NCI-H446 treated with DMSO at 0.1 percent for 48 hours (cell line): Measurements from ENCODE around the gene NKD1.

ENCODE experiments used
- DNase-seq: peaks from one replicate; lab custom pipeline; 2025; lab: John Stamatoyannopoulos, UW

The NKD1 gene

DNA sequence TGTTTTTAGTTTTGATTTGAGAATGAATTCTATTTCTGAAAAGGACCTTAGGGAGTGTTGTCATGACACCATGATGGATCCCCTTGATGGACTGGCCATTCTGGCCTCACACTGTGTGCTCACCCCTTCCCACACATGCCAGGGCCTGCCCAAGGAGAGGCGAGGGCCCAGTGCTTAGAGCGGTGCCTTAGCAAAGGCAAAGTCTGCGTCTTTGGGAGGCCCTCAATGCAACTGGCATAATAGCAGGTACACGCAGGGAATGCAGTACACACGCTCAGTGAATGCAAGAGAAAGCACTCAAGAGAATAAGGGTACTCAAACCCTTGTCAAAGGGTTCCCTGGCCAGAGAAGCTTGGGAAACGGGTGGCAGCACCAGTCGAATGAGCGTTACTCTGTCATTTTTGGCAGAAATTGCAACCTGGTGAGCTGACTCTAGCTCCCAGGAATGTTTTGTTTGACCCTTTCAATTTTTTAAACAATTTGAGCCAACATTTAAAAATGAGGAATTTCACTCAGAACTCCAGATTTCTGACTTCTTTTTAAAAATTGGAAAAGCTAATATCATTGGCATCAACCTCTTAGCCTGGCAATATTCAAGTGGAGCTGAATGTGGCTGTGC, 32.1 kb downstream of the NKD1 start:
- no peak for DNase-seq

DNA sequence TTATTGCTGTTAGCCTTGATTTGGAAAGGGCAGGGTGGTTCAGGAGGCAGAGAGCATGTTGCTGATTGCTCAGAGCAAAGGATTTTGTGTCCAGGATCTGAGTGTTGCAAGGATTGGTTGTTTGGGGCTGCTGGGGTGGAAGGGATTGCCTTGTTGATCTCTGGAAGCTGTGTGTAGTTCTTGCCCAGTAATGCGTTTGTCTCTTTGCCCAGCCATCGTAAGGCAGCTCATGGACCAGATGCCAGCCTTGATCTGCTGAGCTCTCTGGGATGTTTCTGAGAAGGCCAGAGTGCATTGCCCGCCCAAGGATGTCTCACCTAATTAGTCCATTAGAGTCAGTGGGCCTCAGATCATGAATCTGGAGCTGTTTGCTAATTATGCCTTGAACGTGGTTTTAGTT, 33.6 kb downstream of the NKD1 start:
- peak; percentile 1 for DNase-seq

DNA sequence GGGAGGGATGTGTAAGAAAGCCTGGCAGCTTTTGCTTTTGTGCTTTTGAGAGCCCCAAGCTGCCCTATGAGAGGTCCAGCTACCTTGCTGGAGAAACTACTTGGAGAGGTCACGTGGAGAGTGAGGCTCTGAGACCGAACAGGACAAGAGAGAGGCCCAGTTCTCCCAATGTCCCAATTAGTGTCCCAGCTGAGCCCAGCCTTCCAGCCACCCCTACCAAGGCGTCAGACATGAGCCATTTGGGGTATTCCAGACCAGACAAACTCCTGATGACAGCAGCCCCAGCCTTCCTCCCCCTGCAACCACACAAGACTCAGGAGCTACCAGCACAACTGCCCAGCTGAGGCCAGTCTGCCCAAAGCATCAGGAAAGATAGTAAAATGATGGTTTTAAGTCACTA, 35.0 kb downstream of the NKD1 start:
- DNase-seq, result no peak

DNA sequence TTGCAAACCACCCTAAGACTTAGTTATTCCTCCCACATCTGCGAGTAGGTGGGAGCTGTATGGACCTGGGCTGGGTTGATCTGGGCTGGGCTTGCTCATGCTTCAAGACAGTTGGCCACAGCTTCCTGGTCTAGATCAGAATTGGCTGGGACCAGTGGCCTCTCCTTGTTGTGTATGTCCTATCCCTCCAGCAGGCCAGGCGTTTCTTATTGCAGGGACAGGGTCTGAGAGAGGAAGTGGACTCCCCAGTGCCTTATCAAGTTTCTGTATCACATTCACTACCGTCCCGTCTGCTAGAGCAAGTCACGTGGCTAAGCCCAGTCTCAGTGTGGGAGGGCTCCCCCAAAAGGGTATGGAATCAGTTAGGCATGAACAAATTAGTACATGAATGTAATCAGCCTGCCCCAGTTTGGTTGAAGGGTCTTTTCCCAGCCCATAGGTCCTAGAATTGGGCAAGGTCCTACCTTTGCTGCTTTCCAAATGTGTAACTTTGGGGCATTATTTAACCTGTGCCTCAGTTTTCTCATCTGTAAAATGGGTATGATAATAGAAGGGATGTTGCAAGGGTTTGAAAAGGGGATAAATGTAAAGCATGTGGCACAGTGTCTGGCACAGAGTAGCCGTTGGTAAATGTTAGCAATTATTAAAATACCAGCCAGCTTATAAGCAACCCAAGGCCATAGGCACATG, 36.0 kb downstream of the NKD1 start:
- DNase-seq, result no peak

DNA sequence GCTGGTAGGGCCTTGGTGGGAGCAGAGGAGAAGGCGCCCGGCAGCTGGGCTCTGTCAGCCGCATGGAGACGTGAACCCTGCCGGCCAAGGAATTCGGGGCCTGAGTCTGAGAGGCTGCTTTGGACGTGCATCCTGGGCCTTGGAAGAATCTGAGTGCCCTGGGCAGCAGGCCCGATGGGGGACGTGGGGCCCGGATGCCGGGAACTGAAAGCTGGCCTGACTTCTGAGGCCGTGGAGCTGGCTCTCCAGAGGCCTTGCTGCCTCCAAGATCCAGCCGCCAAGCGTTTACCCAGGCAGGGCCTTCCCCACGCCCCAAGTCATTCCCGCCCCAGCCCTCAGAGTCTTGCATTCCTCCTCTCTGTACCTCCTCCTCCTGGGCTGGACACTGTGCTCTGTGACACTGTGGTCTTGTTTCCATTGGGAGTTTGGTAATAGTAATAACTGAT, 37.2 kb downstream of the NKD1 start:
- DNase-seq, result no peak

DNA sequence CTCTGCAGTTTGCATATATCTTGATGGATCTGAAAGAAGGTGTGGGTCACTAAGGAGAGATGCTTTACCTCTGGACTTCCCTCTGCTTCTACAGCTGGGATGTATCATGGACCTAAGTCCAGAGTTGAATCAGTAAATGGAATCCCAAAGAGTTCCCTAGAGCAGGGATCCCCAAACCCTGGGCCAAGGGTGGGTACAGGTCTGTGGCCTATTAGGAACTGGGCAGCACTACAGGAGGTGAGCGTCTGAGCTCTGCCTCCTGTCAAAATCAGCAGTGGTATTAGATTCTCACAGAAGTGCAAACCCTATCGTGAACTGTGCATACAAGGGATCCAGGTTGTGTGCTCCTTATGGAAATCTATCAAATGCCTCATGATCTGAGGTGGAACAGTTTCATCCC, 39.3 kb downstream of the NKD1 start:
- DNase-seq, result no peak

DNA sequence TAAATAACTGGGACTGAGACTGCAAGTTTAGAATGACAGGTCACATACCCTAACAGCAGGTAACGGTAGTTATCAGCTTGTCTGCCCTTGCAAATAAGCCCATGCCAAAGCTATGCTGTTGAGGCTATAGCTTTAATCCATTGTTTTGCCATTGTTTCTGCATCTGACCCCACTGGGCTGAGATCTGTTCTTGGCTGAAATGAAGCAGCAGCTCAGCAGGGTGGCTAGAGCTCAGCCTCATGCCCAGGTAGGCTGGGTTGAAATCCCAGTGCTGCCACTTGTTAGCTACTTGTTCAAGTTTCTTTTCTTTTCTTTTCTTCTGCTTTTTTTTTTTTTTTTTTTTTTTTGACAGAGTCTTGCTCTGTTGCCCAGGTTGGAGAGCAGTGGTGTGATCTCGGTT, 40.1 kb downstream of the NKD1 start:
- no peak for DNase-seq

DNA sequence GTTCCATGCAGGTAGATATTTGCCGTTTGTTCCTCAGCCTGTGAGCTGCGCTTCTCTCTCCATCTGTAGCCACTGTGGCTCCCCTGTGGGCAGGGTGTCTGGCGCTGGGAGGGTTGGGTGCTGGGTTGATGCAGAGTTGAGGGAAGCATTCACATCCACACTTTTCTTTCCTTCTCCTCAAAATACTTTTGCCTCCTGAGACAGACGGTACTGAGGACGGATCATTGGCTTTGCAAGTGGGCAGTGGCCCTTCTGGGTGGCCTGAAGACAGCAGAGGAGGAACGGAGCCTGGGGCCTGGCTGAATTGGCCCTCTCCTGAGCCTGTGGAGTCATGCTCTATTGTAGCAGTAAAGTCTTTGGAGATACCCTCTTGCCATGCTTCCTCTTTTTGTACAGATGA, 43.0 kb downstream of the NKD1 start:
- no peak for DNase-seq

DNA sequence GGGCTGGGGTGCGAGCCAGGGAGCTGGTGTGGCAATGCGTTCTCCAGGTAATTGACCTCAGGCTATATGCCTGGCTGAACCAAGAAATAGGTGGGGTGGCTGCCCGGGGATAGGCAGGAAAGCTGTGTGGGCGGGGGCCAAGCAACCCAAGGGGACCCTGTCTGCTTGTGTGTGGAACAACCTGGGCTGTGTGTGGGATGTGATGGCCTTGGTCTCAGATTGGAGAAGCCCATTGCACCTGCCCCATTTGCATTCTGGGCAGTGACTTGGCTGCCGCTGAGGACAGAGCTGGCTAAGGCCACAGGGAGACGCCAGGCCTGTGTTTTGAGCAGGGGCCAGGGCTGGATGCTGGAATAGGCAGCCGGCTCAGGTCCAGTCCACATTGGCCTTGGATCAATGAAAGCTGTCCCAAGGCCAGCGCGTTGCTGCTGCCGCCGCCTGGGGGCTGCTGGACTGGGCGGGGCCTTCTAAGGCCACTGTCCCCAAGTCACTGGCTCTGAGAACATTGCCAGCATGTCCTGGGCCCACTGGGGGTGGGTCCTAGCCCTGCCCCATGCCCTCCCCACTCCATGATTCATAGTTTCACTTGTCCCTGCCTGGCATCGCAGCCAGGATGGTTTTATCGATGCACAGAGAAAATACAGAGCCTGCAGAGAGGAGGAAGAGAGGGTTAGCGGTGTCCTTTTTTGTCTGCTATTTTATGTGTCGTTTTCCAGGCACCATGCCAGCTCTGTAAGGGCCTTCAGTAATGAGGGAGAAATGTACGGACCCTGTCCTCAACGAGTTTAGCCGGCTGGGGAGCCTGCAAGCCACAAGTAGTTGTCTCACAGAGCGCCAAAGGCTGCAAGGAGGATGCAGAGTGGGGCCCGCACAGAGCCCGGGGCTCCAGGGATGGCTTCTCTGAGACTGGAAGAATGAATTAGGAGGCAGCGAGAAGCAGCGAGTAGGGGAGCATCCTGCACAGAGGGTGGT, 43.9 kb downstream of the NKD1 start:
- DNase-seq, result no peak

DNA sequence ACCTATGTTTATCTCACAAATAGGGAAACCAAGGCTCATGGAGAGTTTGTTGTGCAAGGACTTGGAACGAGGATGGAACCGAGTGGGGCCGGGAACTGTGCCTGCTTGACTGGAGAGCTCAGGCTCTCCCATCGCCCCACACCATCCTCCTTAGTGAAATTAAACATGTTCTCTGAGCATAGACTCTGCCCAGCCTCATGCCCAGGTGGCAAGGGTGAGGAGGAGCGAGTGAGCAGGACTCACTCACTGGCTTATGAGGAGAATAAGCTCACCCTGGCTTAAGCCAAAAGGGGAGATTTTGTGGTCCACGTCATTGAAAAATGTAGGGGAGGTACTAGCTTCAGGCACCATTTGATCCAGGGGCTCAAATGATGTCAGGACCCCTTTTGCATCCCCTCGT, 44.8 kb downstream of the NKD1 start:
- no peak for DNase-seq

DNA sequence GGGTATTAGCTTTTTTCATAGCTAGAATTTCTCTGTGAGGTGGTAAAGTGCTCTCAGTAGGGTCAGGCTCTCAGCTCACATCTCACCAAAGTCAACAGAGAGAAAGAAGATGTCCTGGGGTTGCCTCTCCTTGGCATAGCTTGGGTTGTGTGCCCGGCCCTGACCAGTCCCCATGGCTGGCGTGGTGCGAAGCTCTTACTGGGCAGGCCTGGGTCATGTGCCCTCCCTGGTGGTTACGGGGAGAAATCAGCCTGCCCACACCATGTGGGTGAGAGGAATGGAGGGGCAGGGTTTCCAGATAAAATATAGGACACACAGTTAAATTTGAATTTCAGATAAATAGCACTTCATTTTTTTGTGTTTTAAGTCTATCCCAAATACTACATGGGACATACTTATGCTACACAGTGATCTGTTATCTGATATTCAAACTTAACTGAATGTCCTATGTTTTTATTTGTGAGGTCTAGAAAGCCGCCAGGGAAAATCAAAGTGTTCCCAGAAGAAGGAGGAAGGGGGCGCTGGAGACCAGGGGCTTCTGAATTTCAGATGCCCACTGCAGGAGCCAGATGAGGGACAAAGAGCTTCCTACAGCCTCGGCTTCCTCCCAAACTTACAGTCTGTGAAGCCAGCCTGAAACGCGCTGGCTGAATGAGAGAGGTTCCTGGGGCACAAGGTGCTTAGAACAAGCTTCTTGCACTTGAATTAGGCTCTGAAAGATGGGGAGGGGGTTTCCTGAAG, 45.4 kb downstream of the NKD1 start:
- DNase-seq, result no peak

DNA sequence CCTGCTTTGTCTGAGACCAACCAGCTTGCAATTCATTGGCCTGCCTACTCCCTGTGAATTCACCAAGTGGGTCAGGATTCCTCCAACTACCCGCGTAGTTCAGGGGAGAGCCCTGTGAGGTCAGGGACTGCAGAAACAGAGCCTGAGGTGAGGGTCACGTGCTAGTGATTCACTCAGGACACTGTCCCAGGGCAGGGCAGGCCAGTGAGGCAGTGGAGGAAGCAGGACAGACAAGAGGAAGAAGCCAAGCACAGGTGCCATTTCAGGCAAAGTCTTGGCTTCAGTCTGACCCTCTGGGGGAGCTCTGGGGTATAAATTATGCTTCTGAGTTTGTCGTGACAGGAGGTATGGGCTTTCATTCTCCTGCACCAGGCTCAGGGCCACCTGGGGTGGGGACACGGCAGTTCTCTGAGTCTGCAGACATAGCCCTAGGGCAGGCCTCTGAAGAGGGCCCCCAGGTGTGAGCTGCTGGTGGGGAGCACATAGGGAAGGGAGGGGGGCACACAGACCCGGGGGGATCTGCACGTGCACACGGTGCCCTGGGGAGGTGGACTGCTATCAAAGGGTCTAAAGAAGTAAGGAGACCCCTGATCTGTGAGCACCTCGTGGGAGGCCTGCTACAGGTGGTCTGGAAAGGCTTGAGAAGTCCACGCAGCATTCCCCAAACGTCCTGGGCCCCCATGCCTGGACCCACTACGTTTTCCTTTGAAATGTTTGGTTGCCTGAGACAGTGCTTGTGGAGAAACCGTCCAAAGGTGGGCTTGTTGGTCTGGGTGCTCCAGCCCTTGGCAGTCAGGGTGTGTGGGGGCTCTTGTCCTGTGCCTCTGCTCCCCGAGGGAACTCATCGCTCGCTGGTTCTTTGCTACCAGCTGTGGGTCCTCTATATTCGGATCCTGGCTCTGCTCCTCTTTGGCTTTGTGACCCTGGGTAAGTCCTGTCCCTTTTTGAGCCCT, 46.4 kb downstream of the NKD1 start:
- DNase-seq, result no peak

DNA sequence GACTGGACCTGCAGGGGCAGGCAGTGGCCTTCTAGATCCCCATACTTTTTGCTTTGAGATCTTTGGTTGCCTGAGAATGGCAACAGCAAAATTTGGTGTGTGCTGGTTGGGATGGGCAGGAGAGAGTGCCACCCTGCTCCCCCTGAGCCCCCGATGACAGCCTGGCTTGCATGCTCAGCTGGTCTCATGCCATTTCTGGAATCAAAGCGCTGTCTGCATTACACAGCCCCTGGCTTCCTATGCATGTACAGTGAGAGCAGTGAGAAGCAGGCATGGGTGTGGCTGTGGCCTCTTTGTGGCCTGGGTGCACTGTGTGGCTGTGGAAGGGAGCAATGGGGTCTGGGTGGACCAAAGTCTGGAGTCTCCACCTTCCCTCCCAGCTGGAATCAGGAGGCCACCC, 47.7 kb downstream of the NKD1 start:
- no peak for DNase-seq

DNA sequence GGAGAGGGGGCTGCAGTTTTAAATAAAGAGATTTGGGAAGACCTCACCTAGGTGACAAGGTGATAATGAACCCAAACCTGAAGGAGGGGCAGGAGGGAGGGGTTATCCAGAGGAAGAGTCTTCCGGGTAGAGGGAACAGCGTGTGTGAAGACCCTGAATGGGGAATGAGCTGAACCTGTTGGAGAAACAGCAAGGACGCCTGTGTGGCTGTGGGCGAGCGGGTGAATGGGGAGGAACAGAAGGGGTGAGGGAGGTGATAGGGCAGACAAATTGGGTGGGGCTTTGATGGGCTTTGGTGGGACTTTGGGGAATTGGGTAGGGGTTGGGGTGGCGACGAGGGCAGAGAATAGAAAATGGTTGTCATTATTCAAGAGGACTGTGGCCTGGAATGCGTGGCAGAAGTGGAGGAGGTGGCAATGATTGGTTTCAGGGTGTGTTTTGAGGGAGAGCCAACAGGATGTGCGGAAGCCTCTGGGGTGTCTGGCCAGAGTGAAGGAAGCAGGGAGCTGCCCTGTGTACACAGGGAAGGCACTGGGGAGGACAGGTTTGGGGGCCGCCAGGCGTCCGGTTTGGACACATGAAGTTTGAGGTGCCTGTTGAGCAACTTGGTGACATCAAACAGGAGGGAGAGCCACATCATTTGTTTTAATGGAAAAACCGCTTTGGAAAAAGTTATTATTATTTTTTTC, 48.7 kb downstream of the NKD1 start:
- DNase-seq, result no peak

DNA sequence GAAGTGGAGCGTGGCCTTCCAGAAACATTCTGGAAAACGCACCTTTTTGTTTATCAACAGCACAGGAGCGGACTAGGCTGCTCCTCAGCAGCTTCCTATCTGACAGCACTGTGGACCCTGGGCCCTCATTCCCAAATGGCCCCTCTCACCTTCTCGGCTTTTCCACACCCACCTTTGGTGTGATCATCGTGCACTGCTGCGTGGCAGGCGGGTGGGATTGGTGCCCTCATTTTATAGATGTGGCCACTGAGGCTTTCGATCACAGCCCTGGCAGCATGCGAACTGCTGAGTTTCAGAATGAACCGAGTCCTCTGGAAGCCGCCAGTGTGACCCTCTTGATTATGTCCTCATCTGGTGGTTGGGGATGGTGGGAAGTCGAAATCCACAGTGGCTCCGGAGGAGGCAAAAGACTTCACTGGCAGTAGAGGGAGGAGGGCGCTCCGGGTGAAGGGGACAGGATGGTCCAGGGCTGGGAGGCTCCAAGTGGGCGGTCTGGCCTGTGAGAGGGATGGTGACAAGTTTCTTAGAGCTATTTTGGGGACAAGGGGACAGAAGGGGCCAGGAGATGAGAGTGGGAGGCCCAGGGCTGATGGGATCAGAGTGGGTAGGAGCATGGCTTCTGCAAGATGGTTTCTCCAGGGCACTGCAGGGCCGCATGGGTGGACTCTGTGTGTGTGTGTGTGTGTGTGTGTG, 49.5 kb downstream of the NKD1 start:
- no peak for DNase-seq

DNA sequence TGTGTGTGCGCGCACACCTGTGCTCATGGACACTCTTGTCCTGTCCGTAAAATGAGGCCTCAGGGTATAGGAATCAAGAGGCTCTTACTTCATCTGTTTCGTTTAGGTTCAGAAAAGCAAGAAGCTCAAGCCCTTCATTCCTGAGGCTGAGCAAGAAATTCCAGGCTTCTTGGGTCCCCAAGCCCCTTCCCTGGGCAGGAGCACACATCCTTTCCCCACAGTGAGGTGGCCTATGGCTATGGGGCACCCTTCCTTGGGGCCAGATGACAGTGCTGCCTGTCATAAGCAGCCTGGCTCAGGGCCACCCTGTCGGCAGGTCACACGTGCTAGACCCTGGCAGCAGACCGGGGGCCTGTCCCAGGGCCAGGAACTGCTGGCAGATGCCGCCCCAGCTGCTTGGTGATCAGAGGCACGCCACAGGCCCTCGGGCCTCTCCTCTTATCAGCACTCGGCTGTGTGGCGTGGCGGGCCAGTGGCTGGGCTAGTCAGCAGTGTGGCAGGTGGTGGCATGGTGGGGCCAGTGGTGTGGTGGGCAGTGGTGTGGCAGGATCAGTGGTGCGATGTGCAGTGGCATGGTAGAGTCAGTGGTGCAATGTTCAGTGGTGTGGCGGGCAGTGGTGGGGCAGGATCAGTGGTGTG, 50.2 kb downstream of the NKD1 start:
- peak; percentile 0 for DNase-seq

DNA sequence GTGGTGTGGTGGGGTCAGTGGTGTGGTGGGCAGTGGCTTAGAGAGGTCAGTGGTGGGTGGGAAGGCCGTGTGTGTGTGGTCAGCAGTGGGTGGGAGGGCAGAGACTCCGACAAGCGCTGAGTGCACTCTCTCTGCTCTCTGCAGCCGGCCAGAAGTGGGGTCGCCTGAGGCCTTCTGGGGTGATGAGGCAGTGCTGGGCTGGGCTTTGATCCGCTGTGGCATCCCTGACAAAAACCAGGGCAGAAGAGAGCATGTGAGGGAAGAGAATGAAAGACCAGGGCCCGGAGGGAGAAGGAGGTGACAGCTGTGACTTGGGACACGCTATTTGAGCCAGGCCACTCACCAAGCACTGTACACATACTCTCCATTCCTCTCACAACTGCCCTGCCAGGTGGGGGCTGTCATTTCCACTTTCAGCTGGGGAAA, 50.8 kb downstream of the NKD1 start:
- DNase-seq, result no peak

DNA sequence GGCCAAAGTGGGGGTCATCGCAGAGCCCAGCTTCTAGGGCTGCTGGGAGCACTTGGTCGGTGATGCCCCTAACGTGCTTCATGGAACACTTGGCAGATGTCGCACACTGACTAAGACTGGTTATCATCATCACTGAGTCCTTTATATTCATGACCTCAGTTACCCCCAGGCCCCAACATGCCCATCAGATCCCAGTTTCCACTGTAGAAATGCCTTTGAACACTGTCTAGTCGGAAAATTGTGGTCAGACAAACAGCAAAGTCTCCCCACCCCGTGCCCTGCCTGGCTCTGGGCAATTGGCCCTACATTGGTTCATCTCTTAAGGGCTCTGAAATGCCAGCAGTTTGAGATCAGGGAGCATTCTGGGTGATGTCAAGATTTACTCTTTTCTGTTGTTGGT, 51.3 kb downstream of the NKD1 start:
- DNase-seq, result no peak

DNA sequence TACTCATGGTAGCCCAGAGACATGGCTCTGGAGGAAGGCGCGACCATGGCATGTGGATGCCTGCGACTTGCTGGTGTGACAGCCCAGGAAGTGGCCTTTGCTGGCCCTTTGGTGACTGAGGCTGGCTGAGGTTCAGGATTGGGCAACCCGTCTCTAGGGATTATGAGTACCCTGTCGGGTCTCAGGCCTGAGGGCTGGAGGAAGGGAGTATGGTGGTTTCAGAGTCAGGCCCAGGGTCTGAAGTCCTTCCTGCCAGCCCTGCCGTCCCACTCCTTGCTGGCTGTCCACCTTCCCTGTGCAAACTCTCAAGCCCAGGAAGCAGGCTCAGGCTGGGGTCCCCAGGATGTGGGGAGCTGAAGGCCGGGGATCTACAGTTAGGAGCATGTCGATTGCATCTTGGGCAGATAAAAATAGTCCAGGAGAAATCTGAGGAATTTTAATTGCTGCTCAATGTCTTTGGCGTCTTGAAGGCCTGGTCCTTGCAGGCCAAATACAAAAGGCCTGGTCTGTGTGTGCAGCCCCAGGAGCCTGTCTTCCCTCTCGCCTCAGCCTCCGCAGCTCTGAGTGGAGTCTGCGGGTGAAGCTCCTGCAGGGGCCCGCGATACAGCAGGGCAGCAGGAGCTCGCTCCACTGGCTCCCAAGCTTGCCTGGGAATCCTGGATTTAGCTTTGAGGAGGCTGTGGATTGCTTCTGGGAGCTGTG, 52.5 kb downstream of the NKD1 start:
- DNase-seq, result no peak
